GM21619 (cell line): ENCODE measurements around the gene SLAMF6.
"Not testable (repeated sequence)": the region's sequence is repeated elsewhere in the genome, so short reads cannot be mapped to it uniquely, and the experiment has no call there.

Experiments used
- ATAC-seq: cut with Tn5 transposase; IDR thresholded peaks from one replicate; pipeline ENCODE4 v1.9.1; 2021; ENCODE audit not compliant: unreplicated experiment

The SLAMF6 gene

GRCh38 chr1:160517519-160517918 lies 5.5 kb downstream of the SLAMF6 start:
- ATAC-seq = not testable (repeated sequence)

- not testable (repeated sequence) for ATAC-seq
These were observed 7.1 kb downstream of the SLAMF6 start for GRCh38 chr1:160515908-160516307.

- ATAC-seq = no peak
These were observed 18.4 kb downstream of the SLAMF6 start for GRCh38 chr1:160504651-160505050.

- no peak for ATAC-seq
These were observed 20.0 kb downstream of the SLAMF6 start for GRCh38 chr1:160503087-160503486.

GRCh38 chr1:160500321-160500990 lies 22.6 kb downstream of the SLAMF6 start:
- no peak for ATAC-seq

- no peak for ATAC-seq
These were observed 23.4 kb downstream of the SLAMF6 start for GRCh38 chr1:160499631-160500030.

GRCh38 chr1:160498301-160499065 lies 24.6 kb downstream of the SLAMF6 start:
- not testable (repeated sequence) for ATAC-seq

- no peak for ATAC-seq
These were observed 26.7 kb downstream of the SLAMF6 start for GRCh38 chr1:160496334-160496733.

GRCh38 chr1:160494620-160495019 lies 28.4 kb downstream of the SLAMF6 start:
- no peak for ATAC-seq

- no peak for ATAC-seq
These were observed 30.4 kb downstream of the SLAMF6 start for GRCh38 chr1:160492617-160493016.

GRCh38 chr1:160491981-160492380 lies 31.1 kb downstream of the SLAMF6 start:
- ATAC-seq = no peak

- no peak for ATAC-seq
These were observed 32.0 kb downstream of the SLAMF6 start for GRCh38 chr1:160491017-160491416.

GRCh38 chr1:160489513-160490261 lies 33.4 kb downstream of the SLAMF6 start:
- ATAC-seq = no peak

GRCh38 chr1:160488347-160489058 lies 34.6 kb downstream of the SLAMF6 start:
- ATAC-seq = no peak

- no peak for ATAC-seq
These were observed 36.6 kb downstream of the SLAMF6 start for GRCh38 chr1:160486453-160486852.

GRCh38 chr1:160483505-160484185 lies 39.4 kb downstream of the SLAMF6 start:
- no peak for ATAC-seq

GRCh38 chr1:160481979-160482596 lies 41.0 kb downstream of the SLAMF6 start:
- no peak for ATAC-seq

GRCh38 chr1:160480781-160481180 lies 42.3 kb downstream of the SLAMF6 start:
- ATAC-seq = not testable (repeated sequence)

GRCh38 chr1:160479091-160479490 lies 44.0 kb downstream of the SLAMF6 start:
- ATAC-seq = not testable (repeated sequence)
